ENCODE data around the gene E2F2. TPM values are rescaled to one million over a fixed set of nuclear protein-coding genes. Genes with fewer than 3 reads are reported as not detected.
A peak's percentile ranks its signal among the peaks of the same experiment; 100 is the strongest.

The E2F2 gene
- total RNA-seq, 1 donor from 2014 or later = 0.72 TPM

- H3K36me3 Mint-ChIP-seq (ENCODE audit: low read depth) = no peaks in the 10 kb centered on the region
- no peak overlapping the region for H3K27ac Mint-ChIP-seq (ENCODE audit: unreplicated experiment)
- H3K4me1 Mint-ChIP-seq (ENCODE audit: low read depth) = peaks cover 45% of the 10 kb centered on the region
Observed at GRCh38 chr1:23471473-23472075, 59.5 kb downstream of the E2F2 start.

GRCh38 chr1:23470282-23471070 lies 60.6 kb downstream of the E2F2 start:
- peak overlapping the region; percentile 13 for H3K27ac Mint-ChIP-seq (ENCODE audit: unreplicated experiment)
- H3K9me3 Mint-ChIP-seq (ENCODE audit: low read depth) = no peaks in the 10 kb centered on the region
- H3K4me3 Mint-ChIP-seq (ENCODE audit: unreplicated experiment) = no peak overlapping the region
- DNase-seq (ENCODE audit: low spot score) = no peak
- no peaks in the 10 kb centered on the region for H3K36me3 Mint-ChIP-seq (ENCODE audit: low read depth)
- H3K4me1 Mint-ChIP-seq (ENCODE audit: low read depth) = peaks cover 47% of the 10 kb centered on the region
- H3K27me3 Mint-ChIP-seq (ENCODE audit: low read depth) = no peaks in the 10 kb centered on the region
- TF ChIP-seq, protein P1, sequence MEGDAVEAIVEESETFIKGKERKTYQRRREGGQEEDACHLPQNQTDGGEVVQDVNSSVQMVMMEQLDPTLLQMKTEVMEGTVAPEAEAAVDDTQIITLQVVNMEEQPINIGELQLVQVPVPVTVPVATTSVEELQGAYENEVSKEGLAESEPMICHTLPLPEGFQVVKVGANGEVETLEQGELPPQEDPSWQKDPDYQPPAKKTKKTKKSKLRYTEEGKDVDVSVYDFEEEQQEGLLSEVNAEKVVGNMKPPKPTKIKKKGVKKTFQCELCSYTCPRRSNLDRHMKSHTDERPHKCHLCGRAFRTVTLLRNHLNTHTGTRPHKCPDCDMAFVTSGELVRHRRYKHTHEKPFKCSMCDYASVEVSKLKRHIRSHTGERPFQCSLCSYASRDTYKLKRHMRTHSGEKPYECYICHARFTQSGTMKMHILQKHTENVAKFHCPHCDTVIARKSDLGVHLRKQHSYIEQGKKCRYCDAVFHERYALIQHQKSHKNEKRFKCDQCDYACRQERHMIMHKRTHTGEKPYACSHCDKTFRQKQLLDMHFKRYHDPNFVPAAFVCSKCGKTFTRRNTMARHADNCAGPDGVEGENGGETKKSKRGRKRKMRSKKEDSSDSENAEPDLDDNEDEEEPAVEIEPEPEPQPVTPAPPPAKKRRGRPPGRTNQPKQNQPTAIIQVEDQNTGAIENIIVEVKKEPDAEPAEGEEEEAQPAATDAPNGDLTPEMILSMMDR (IDR thresholded peaks at IDR 0.05) = no peak

More at GRCh38 chr1:23471473-23472075, 59.5 kb downstream of the E2F2 start:
- DNase-seq (ENCODE audit: low spot score) = no peak
- Mint-ChIP-seq H3K4me3 (ENCODE audit: unreplicated experiment) (no peak overlapping the region), H3K27me3 (ENCODE audit: low read depth) (no peaks in the 10 kb centered on the region), H3K9me3 (ENCODE audit: low read depth) (no peaks in the 10 kb centered on the region)
- TF ChIP-seq, protein P1 (IDR thresholded peaks at IDR 0.05) = no peak

DNA sequence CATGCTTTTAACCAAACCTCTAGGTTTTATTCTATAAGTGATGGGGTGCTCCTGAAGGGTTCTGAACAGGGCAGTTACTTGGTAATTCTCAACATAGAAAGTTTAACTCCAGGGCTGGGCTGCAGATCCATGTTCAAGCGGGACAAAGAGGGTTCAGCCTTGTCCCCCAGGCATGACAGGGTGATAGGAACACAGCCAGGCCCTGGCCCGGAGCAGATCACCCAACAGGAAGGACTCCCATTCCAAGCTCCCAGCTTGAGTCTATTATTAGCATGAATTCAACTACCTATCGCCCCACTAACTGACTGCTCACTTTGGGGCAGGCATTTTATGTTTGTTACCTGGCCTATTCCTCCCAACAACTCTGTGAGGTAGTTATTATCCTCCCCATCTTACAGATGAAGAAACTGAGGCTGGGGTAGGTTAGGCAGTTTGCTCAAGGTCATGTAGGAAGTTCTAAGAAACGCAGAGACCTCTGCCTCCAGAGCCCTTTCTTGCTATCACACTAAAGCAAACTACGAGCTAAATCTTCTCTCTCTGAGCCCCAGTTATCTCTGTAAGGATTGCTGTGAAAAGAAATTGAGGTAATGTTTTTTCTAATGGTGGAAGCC lies 61.6 kb downstream of the E2F2 start:
- Mint-ChIP-seq H3K36me3 (ENCODE audit: low read depth) (no peaks in the 10 kb centered on the region), H3K27ac (ENCODE audit: unreplicated experiment) (no peak overlapping the region), H3K27me3 (ENCODE audit: low read depth) (no peaks in the 10 kb centered on the region), H3K9me3 (ENCODE audit: low read depth) (no peaks in the 10 kb centered on the region), H3K4me1 (ENCODE audit: low read depth) (peaks cover 40% of the 10 kb centered on the region), H3K4me3 (ENCODE audit: unreplicated experiment) (no peak overlapping the region)
- TF ChIP-seq, protein P1 (IDR thresholded peaks at IDR 0.05) = no peak
- no peak for DNase-seq (ENCODE audit: low spot score)

DNA sequence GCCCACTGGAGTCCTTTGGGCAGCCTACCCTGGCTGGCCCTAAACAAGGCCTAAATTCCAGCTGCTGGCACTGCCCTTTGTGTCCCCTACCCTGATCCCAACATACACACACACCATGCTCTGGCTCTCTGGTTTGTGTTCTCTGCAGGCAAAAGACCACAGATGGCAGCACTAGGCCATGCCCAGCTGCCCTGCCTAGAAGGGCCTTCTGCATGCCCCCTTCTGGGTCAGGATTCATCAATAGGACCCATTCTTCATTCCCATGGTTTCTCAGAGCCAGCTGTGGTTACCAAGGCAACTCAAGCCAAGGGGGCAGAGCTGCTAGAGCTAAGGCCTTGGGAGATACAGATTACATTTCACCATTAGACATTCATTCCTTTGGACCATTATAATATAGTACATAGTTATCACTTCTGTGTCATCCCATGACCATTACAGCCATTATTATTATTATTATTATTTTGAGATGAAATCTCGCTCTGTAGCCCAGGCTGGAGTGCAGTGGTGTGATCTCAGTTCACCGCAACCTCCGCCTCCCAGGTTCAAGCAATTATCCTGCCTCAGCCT lies 64.5 kb downstream of the E2F2 start:
- no peaks in the 10 kb centered on the region for H3K36me3 Mint-ChIP-seq (ENCODE audit: low read depth)
- H3K9me3 Mint-ChIP-seq (ENCODE audit: low read depth) = no peaks in the 10 kb centered on the region
- no peak for DNase-seq (ENCODE audit: low spot score)
- H3K4me3 Mint-ChIP-seq (ENCODE audit: unreplicated experiment) = no peak overlapping the region
- peaks cover 33% of the 10 kb centered on the region for H3K4me1 Mint-ChIP-seq (ENCODE audit: low read depth)
- H3K27ac Mint-ChIP-seq (ENCODE audit: unreplicated experiment) = no peak overlapping the region
- no peaks in the 10 kb centered on the region for H3K27me3 Mint-ChIP-seq (ENCODE audit: low read depth)
- TF ChIP-seq, protein P1 (IDR thresholded peaks at IDR 0.05) = no peak

DNA sequence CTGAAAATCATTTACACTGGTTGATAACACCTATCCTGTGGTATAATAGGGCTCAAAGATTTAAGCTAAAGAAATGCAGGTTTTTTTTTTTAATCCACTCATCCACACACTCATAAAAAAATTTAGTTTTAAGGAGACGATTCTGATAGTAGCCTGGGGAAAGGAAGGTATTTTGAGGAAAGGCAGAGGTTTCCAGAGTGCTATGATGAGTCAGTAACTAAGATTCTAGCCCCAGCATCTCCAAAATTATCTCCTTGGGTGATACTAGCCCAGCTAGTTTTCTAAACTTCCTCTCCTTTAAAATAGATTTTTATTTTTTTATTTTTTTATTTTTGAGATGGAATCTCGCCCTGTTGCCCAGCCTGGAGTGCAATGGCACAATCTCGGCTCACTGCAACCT lies 67.7 kb downstream of the E2F2 start:
- H3K27me3 Mint-ChIP-seq (ENCODE audit: low read depth) = no peaks in the 10 kb centered on the region
- H3K27ac Mint-ChIP-seq (ENCODE audit: unreplicated experiment) = no peak overlapping the region
- peaks cover 15% of the 10 kb centered on the region for H3K4me1 Mint-ChIP-seq (ENCODE audit: low read depth)
- peaks cover 1% of the 10 kb centered on the region for H3K36me3 Mint-ChIP-seq (ENCODE audit: low read depth)
- H3K4me3 Mint-ChIP-seq (ENCODE audit: unreplicated experiment) = no peak overlapping the region
- no peak for DNase-seq (ENCODE audit: low spot score)
- TF ChIP-seq, protein P1 (IDR thresholded peaks at IDR 0.05) = no peak
- no peaks in the 10 kb centered on the region for H3K9me3 Mint-ChIP-seq (ENCODE audit: low read depth)
